GM19324 (cell line): ENCODE results near the gene ACTR1B.
"Not testable (repeated sequence)": the region's sequence is repeated elsewhere in the genome, so short reads cannot be mapped to it uniquely, and the experiment has no call there.

Experiments used
- ATAC-seq: cut with Tn5 transposase; IDR thresholded peaks from one replicate; pipeline ENCODE4 v1.9.1; 2021; ENCODE audit warnings: mild to moderate bottlenecking, moderate library complexity; ENCODE audit not compliant: unreplicated experiment, low FRiP score

The ACTR1B gene

GRCh38 chr2:97663962-97664635 lies at the start of gene ACTR1B:
ACTR1B (minus strand) TSS chr2:97664044; CDS start chr2:97663890, 154 bp downstream.
- peak; percentile 93 for ATAC-seq

- ATAC-seq, result no peak
Observed at GRCh38 chr2:97712693-97713295, 49.0 kb upstream of the ACTR1B start.

GRCh38 chr2:97712175-97712574 lies 48.3 kb upstream of the ACTR1B start:
- not testable (repeated sequence) for ATAC-seq

GRCh38 chr2:97711394-97711711 lies 47.5 kb upstream of the ACTR1B start:
- ATAC-seq, result no peak

- ATAC-seq, result no peak
Observed at GRCh38 chr2:97708608-97709007, 44.8 kb upstream of the ACTR1B start.

- ATAC-seq, result no peak
Observed at GRCh38 chr2:97708048-97708380, 44.2 kb upstream of the ACTR1B start.

- ATAC-seq, result no peak
Observed at GRCh38 chr2:97707362-97708047, 43.7 kb upstream of the ACTR1B start.

- ATAC-seq, result no peak
Observed at GRCh38 chr2:97706708-97707345, 43.0 kb upstream of the ACTR1B start.

- ATAC-seq, result no peak
Observed at GRCh38 chr2:97706112-97706511, 42.3 kb upstream of the ACTR1B start.

- no peak for ATAC-seq
Observed at GRCh38 chr2:97704989-97705388, 41.1 kb upstream of the ACTR1B start.

GRCh38 chr2:97703741-97704140 lies 39.9 kb upstream of the ACTR1B start:
- ATAC-seq, result no peak

- ATAC-seq, result no peak
Observed at GRCh38 chr2:97702731-97703470, 39.1 kb upstream of the ACTR1B start.

GRCh38 chr2:97701851-97702465 lies 38.1 kb upstream of the ACTR1B start:
- no peak for ATAC-seq

- no peak for ATAC-seq
Observed at GRCh38 chr2:97701186-97701585, 37.3 kb upstream of the ACTR1B start.

- ATAC-seq, result no peak
Observed at GRCh38 chr2:97699765-97700444, 36.1 kb upstream of the ACTR1B start.

GRCh38 chr2:97698530-97698929 lies 34.7 kb upstream of the ACTR1B start:
- ATAC-seq, result no peak

- no peak for ATAC-seq
Observed at GRCh38 chr2:97697252-97698235, 33.7 kb upstream of the ACTR1B start.

- ATAC-seq, result no peak
Observed at GRCh38 chr2:97695744-97696143, 31.9 kb upstream of the ACTR1B start.

- ATAC-seq, result no peak
Observed at GRCh38 chr2:97693476-97693875, 29.6 kb upstream of the ACTR1B start.
